ENCODE measurements around the gene AGBL1.

GRCh38 chr15:86839502-86839901 is 759.8 kb downstream of the AGBL1 start:
- TF ChIP-seq POLR2A (IDR thresholded peaks at IDR 0.05; ENCODE audit: low read depth, low read length) (no peak), POLR2AphosphoS5 (IDR thresholded peaks at IDR 0.05; ENCODE audit: low read depth, low read length) (no peak)

All from GM12892 (cell line).